ENCODE results near the gene UNC93A.
"Not testable (repeated sequence)": the region's sequence is repeated elsewhere in the genome, so short reads cannot be mapped to it uniquely, and the experiment has no call there.

Gene UNC93A

DNA sequence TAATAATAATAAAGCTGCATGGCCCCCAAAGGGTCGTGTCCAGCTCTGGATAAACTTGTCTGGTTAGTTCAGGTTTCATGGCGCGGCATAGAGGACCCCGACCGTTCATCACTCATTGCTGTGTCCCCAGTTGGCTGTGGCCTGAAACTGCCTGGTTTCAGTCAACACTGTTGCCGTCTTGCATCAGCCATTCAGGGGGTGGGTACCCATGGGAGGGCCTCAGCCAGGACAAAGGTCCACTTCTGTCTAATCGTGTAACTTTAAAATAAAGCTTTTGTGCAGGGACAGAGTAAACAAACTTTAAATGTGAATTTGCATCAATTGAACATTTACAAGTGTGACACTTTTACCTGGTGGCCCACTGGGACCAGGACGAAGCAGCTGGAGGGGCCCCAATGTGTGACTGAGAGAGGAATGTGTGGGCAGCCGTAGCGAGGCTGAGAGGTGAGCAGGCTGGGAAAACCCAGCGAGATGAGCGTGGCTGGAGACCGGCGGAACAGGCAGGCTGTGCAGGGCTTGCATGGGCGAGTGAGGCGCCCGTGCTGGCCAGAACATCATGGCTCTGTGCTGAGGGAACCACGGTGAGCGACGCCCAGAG, 22.3 kb upstream of the UNC93A start:
- no peak overlapping the region for H3K27ac ChIP-seq
- no peak overlapping the region for H3K4me3 ChIP-seq

DNA sequence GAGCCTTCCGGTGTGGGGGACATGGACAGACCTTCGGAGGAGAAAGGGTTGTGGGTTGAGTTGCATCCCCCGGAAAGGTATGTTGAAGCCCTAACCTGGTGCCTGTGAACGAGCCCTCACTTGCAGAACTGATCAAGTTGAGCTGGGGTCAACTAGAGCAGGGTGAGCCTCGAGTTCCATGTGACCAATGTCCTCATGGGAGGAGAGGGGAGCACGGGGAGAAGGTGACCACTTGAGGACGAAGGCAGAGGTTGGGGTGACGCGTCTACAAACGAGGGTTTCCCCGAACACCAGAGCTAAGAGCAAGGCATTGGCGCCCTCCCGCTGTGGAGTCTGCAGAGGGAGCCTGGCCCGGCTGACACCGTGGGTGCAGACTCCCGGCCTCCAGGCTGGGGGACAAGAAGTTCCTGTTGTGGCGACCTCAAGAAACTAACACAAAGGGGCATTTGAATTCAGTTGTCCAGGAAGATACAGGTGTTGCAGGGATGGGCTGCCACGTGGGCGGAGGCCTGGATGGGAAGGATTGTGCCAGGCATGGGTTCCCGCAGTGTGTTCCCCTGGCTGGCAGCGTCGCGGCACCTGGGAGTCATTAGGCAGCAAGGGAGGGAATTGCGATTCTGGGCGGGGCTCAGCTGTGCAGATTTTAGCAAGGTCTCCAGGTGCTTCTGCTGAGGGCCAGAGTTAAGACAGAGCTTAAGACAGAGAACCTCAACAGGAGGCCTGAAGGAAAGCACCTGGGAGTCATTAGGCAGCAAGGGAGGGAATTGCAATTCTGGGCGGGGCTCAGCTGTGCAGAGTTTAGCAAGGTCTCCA, 20.4 kb upstream of the UNC93A start:
- peak overlapping the region in 5 of 21 experiments; percentile 12 to 54 (median 24) for H3K27ac ChIP-seq
- H3K4me3 ChIP-seq, result no peak overlapping the region

- no peak overlapping the region for H3K4me3 ChIP-seq
- H3K27ac ChIP-seq, result peak overlapping the region in 2 of 21 experiments; percentile 26 to 64
These were observed 19.0 kb upstream of the UNC93A start for GRCh38 chr6:167272151-167272550.

- peak overlapping the region in 1 of 21 experiments; percentile 23 for H3K27ac ChIP-seq
These were observed 18.3 kb upstream of the UNC93A start for GRCh38 chr6:167272696-167273379.

GRCh38 chr6:167274270-167274669, 16.8 kb upstream of the UNC93A start:
- H3K4me3 ChIP-seq, result no peak overlapping the region
- peak overlapping the region in 4 of 21 experiments; percentile 11 to 61 (median 48) for H3K27ac ChIP-seq

More at GRCh38 chr6:167272696-167273379, 18.3 kb upstream of the UNC93A start:
- H3K4me3 ChIP-seq, result no peak overlapping the region

DNA sequence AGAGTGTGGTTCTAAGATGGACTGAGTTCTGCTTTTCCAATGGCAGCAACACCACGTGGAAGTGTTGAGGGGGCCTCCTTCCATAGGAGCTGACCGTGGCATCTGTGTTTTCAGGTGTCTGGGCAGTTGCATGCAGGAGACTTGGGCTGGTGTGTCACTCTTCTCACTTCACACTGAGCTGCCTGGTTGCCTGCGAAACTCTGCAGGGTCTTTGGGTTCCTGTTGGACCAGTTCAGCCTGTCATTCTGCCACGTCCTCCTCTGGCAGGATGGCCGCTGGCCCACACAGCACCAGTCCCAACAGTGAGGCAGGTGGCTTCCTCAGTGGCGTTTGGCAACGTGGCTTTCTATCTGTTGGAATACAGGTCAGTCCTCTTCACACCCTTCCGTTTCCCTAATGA, 16.1 kb upstream of the UNC93A start:
- Histone ChIP-seq H3K27ac (peak overlapping the region in 6 of 21 experiments; percentile 11 to 61 (median 39)), H3K4me3 (no peak overlapping the region)

GRCh38 chr6:167275436-167275835, 15.7 kb upstream of the UNC93A start:
- Histone ChIP-seq H3K4me3 (no peak overlapping the region), H3K27ac (peak overlapping the region in 1 of 21 experiments; percentile 11)

DNA sequence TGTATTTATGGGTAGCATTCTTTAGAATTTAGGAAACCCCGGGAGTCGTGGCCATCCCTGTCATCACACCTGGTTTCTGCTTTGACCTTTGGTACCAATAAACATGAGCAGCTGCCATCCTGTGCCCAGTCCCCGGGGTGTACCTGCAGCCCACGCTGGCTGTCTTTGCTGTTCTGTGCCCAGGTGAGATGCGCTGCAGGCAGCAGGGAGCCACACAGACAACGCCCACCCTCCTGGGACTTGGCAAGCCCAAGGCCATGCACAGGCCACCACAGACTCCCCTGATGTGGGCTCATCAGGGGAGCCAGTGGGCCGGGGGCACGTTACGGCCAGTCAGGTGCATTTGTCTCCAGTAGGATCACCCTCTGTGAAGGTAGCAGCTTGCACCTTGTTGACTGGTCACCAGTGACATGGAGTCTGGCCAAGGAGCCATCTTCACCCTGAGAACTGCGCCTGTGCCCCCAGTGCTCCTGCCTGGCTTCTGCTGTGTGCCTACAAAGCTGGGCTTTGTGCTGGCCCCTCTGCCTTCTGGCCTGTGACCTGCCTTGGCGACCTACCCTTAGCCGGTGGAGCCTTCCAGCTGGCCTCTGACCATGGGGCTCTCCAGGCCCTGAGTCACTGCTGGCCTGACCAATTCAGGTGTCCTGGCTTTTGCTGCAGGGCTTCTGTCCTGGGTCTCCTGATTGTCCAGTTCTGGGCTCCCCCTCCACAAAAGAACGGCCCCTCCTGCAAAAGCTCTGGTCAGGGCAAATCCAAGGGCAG, 14.2 kb upstream of the UNC93A start:
- Histone ChIP-seq H3K4me3 (no peak overlapping the region), H3K27ac (no peak overlapping the region)

DNA sequence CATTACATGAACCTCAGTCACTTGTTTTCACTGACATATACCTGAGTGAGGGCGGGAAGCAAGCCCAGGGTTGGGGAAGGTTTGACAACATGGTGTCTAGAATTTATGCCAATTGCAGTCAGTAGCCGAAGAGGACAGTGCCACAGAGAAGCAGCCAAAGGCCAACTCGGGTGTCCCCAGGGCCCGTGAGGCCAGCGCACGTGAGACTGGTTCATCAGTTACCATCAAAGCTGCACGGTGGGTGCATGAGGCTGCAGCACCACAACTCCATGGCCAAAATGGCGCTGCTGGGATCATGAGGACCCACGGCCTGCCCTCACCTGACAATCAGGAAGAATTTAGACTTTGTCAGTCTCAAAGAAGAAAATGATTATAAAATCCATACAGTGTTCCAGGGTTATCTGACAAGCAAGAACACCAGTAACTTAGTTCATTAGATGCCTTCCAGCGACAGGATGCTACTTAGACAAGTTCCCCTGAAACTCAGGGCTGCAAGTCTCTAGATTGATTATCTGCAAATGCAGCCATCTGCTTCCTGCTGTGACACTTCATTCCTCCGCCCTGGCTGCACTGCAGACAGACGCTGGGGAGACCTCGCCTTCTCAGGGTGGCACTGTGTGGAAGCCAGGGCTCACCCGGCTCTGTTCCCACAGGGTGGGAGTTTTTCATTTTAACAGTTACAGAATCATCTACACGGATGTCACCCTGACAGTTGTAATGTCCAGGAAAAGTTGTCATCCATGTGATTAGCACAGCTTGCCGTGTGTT, 12.8 kb upstream of the UNC93A start:
- H3K4me3 ChIP-seq, H3K27ac ChIP-seq: not testable (repeated sequence)

GRCh38 chr6:167279766-167280446, 11.2 kb upstream of the UNC93A start:
- Histone ChIP-seq H3K27ac (no peak overlapping the region), H3K4me3 (no peak overlapping the region)

DNA sequence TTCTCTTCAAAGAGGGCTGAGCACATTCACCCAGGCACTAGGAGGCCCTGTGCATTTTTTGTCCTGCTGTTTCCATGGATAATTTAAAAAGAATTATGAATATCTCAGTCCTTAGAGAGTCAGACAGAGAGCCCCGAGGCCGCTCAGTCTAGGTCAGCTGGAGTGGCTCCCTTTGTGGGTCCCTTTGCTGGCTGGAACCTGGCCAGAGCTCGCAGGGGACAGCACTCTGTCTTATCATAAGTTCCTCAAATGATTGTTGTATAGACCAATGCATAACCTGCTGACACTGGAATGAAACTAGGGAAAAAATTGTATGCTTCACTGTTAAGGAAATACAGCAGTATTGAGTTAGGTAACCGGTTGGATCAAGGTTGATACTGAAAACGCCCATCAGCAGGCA, 10.6 kb upstream of the UNC93A start:
- H3K4me3 ChIP-seq, H3K27ac ChIP-seq: not testable (repeated sequence)

GRCh38 chr6:167282165-167282564, 8.9 kb upstream of the UNC93A start:
- Histone ChIP-seq H3K4me3 (no peak overlapping the region), H3K27ac (no peak overlapping the region)

DNA sequence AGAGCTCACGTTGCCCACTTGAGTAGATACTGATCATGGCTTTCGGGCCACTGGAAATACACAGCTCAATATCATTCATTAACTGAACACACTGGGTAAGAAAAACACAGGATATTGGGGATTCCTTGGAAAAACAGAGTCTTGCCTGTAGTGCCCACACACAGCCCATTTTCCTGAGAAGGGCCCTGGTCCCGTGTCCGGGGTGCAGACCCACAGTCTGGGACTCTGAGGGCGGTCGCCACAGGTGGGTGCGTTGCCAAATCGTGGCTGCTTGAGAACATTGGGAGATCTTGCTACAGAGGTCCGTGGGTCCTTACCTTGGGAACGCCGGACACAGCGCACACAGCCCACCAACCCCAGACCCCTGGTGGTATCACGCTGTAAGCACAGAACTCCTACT, 6.5 kb upstream of the UNC93A start:
- H3K27ac ChIP-seq, H3K4me3 ChIP-seq: not testable (repeated sequence)

DNA sequence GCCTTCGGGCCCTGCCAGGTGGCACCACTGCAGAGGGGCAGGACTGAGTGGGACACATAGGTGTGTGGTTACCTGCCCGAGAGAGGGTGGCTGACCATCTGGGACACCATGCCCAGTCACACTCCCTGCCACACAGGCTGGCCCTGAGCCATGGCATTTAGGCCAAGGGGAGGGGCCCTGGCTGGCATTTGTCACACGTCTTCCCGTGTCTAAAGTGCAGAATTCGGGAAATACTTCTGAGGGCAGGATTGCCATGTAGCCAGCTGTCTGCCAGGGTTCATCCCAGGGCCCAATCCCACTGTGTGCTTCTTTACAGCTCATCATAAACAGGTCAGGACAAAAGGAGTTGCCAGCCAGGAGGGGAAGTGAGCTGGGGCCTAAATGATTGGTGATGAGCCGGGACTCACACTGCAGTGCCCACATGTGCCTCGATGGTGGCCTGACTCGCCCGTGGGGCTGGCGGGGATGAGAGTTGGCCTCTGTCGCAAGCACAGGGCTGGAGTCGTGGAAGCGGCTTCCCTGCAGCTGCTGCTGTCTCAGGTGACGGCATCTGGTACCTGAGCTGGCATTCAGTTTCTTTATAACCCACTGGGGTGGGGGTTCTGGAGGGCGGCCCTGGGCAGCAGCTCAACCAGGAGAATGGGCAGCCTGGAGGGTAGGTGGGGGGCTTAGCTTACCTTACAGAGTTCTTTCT, 5.9 kb upstream of the UNC93A start:
- H3K27ac ChIP-seq, result no peak overlapping the region
- H3K4me3 ChIP-seq, result no peak overlapping the region

DNA sequence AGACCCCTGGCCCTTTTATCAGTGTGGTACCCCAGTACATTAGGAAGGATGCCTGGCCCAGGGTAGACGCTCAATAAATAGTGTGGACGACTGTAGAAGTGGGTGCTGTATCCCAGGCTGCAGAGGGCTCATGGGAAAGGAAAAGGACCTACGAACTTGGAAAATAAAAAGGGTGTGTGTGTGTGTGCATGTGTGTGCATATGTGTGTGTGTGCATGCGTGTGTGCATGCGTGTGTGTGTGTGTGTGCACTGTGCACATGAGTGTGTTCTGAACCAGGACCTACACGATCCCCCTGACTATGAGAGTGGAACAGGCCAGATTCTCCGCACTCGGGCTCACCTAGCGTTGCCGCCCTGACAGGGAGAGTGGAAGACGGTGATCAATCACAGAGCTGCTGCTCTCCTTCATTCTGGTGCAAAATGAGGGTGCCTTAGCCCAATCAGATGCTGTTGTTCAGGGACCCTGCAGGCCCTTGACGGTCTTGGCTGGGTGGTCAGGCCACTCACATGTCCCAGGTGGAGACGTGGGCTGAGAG, 3.5 kb upstream of the UNC93A start:
- H3K27ac ChIP-seq, result no peak overlapping the region
- H3K4me3 ChIP-seq, result no peak overlapping the region

- not testable (repeated sequence) for H3K27ac ChIP-seq
These were observed 2.4 kb upstream of the UNC93A start for GRCh38 chr6:167288591-167289225.

DNA sequence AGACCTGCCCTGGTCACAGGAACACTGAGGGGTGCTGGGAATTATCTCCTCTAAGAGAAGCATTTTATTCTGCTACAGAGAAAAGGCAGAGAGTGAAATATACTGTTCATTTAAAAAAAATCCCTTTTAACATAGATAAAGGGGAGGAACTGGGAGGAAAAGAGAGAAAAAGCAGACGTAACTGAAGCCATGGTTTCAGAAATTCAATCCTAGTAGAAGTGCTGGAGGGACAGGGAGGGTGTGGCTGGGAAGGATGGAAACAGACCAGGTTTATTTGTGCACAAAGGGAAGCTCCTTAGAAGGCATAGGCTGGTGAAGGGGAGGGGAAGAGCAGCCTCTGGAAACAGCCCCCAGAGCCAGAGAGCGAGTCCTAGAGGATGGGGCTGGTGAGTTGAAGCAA, 1.8 kb upstream of the UNC93A start:
- H3K27ac ChIP-seq, H3K4me3 ChIP-seq: not testable (repeated sequence)

More at GRCh38 chr6:167288591-167289225, 2.4 kb upstream of the UNC93A start:
- not testable (repeated sequence) for H3K4me3 ChIP-seq
